GM18517 (cell line): ENCODE data around the gene ZBTB43.
A peak's percentile ranks its signal among the peaks of the same experiment; 100 is the strongest.

ENCODE experiments used
- ATAC-seq: cut with Tn5 transposase; IDR thresholded peaks from one replicate; pipeline ENCODE4 v1.9.1; 2021; ENCODE audit warnings: mild to moderate bottlenecking, moderate library complexity; ENCODE audit not compliant: unreplicated experiment

The ZBTB43 gene

GRCh38 chr9:126856326-126856877 is 51.6 kb downstream of the ZBTB43 start:
- ATAC-seq: no peak

DNA sequence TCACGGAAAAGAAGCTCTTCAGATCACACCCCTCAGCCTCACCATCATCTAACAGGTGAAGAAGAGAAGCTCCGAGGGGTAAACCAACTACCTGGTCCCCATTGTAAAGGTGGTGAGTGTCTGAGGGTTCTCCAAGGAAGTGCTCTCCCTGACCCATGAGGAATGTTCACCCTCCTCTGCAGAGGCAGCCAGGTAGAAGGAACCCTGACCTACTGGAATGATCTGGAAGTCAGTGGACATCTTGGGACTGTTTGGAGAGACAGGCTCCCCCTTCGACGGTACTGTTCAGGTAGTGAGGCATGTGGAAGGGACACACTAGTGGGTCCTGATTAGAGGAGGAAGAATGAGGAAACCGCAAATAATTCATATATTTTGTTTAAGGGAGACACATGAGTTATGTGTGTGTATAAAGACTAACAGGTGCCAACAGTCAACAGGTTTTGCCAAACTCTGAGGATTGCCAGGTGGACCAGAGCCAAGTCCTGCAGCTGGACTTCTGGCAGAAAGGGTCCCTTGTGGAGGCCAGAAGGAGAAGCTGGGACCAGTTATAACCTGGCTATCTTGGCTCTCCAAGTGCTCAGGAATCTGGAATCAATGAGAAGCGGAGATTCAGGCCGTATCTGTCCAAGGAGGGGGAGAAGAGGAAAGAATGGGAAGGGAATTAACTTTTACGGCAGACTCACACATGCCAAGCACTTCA is 52.6 kb downstream of the ZBTB43 start:
- no peak for ATAC-seq

DNA sequence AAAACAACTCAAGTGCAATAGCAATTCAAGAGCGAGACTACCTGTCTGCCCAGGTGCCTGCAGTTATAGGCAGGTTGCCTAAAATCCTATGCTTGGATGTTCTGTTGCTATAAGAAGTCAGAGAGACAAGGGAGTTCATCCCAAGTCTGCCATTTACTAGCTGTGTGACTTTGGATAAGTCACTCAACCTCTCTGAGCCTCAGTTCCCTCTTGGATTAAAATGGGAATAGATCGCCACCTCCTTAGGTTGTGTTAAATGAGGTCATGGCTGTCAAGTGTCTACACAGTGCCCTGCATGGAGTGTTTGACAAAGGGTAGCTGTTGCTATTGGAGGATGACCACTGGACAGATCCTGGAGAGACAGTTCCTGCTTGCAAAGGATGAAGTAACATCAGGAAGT is 54.3 kb downstream of the ZBTB43 start:
- no peak for ATAC-seq

DNA sequence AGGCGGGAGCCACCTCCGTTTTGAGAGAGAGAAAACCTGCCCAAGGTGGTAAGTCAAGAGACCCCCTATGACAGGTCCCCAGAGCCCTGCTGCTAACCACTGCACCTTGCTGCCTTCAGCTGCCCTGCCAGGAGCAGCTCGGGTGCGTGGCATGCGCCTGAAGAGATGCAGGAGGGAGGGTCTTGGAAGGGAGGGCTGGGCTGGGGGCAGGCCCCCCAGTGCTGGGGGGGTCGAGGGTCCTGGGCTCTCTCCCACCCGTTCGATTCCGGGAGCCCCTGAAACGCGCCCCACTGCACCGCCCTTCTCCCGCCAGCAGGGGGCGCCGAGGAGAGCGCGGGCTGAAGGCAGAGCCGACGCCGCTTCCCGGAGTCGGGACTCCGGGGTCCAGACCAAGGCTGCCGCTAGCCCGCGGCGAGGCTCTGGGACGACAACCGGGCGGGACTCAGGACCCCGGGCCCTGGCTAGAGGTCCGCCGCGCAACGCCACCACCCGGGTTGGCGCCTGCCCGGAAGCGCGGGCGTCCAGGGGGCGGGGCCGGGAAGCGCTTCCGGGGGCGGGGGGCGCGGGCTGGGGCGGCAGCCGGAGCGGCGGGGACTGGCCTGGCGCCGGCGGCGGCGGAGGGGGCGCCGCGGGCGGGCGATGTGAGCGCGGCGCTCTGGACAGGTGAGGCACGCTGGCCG is 55.4 kb downstream of the ZBTB43 start, which contains the start of gene ZBTB34:
Gene ZBTB34, plus strand, starts transcription at position 563 of the 680 bp plus-strand sequence. CDS start 18,761 bp downstream, outside the sequence.
- ATAC-seq: peak; percentile 54

DNA sequence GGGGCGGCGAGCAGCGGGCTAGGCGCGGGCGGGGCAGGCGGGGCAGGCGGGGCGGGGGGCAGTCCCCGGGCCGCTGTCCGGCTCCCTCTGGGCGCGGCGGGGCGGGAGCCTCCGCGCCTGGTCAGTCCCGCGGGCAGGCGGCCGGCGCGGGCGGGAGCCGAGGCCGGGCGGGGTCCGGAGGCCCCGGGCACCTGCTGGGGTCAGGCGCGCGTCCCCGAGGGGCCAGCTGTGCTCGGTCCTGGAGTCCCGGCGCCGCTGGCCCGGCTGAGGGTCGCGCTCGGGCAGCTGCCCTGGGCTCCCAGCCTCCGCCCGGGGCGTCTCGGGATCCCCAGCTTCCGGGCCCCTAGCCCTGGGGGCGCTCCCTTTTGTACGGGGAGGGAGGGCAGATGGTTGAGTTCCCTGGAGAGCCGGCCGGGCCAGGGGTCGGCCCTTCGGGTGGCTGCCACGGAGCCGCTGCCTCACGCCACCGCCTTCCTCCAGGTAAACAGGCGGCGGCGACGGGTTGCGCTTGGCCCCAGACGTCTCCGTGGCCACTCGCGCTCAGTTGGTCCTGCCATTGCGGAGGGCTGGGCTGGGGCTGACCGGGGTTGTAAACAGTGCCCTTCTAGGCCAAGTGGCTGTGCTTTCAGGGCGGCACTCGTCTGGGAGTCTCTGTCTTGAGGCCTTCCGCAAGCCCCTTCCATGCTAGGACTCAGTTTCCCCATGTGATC is 56.1 kb downstream of the ZBTB43 start:
- peak; percentile 23 for ATAC-seq

- ATAC-seq: no peak
These were observed 56.9 kb downstream of the ZBTB43 start for GRCh38 chr9:126861707-126862103.

- no peak for ATAC-seq
These were observed 57.4 kb downstream of the ZBTB43 start for GRCh38 chr9:126862104-126862761.

GRCh38 chr9:126864771-126865170 is 59.9 kb downstream of the ZBTB43 start:
- ATAC-seq: no peak

GRCh38 chr9:126869368-126869767 is 64.5 kb downstream of the ZBTB43 start:
- no peak for ATAC-seq

GRCh38 chr9:126872516-126872915 is 67.7 kb downstream of the ZBTB43 start:
- no peak for ATAC-seq

- ATAC-seq: no peak
These were observed 69.9 kb downstream of the ZBTB43 start for GRCh38 chr9:126874546-126875314.

DNA sequence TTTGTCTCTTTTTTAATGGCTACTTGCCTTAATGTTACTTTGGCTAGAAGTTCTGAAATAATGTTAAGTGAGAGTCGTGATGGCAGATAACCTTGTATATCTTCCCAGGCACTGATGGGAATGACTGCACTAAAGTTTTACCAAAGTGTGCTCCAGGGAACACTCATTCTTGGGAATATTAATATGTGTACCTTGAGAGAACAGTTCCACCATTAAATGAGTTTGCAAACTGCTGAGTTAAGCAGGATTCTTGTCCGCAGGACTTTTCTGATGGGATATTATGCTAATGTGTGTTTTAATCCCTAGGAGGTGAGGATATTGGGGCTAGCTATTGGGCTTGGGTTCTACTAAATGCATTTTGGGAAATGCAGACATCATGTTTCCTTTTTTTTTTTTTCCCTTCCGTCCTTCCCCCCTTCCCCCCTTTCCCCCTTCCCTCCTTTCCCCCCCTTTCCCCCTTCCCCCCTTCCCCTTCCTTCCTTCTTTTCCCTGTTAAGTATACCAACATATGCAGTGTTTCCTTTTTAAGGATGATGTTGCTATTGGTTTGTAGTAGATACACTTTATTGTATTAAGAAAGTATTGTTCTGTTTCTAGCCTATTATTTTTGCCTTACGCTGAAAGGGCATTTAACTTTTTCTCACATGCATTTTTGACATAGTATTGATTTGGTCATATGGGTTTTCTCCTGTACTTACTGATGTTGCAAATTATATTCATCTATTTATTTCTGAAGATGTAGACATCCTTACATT is 71.1 kb downstream of the ZBTB43 start:
- ATAC-seq: no peak

- no peak for ATAC-seq
These were observed 71.7 kb downstream of the ZBTB43 start for GRCh38 chr9:126876531-126876930.

DNA sequence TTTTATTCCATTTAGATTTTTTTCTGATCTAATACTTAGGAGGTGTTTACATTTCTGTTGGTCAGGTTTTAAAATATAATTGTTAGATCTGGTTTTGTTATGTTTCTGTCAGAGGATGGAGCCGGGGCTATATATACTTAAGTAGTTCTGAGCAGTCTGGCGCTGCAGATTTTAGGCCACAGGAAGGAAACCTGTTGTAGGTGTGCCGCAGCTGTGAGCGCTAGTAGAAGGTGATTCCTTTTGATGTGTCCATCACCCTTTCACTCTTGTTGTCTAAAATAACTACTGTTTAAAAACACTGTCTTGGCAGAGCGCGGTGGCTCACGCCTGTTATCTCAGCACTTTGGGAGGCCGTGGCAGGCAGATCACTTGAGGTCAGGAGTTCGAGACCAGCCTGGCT is 72.6 kb downstream of the ZBTB43 start:
- ATAC-seq: no peak

- ATAC-seq: no peak
These were observed 74.4 kb downstream of the ZBTB43 start for GRCh38 chr9:126879288-126879687.

GRCh38 chr9:126880226-126880946 is 75.5 kb downstream of the ZBTB43 start:
- ATAC-seq: no peak

DNA sequence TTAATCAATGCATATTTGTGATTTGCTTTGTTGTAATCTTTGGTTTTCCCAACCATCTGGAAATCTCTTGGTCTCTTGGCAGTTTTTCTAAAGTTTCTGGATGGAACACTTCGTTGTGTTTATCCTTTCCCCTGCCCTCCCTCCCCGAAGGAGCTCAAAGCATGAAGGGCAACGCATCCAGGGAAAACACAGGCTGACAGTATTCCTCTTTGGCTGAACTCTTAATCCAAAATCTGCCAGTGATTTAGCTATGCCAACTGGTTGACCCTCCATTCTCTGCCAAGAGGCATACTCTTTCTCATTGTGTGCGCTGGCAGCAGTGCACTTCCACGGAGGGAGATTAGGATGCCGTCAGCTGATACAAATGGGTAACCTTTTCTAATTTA is 76.1 kb downstream of the ZBTB43 start:
- ATAC-seq: no peak

GRCh38 chr9:126882746-126883145 is 77.9 kb downstream of the ZBTB43 start:
- no peak for ATAC-seq

DNA sequence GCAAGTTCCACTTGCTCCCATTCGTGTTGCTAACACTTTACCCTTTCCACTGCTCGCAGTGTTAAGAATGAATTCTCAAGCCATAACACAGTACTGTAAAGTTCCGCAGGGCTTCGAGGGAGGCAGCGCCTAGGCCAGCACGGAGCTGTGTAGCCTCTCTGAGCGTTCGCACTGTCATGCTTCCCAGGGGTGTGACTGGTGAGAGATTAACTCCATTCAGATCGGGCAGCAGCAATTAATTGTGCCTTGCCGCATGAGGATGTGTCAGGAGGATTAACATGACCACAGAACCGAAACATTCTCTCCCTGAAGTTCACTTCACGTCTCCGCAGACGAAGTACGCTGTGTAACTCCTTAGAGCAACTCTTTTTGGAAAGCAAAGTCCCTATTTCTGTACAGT is 78.8 kb downstream of the ZBTB43 start:
- no peak for ATAC-seq
